NCI-H2029 treated with DMSO at 0.1 percent for 48 hours (cell line): Measurements from ENCODE around the gene XCR1.
"Not testable (repeated sequence)": the region's sequence is repeated elsewhere in the genome, so short reads cannot be mapped to it uniquely, and the experiment has no call there.

Experiments used
- DNase-seq: peaks from one replicate; lab custom pipeline; 2025; lab: John Stamatoyannopoulos, UW

The XCR1 gene

GRCh38 chr3:46006238-46007032, 20.8 kb downstream of the XCR1 start:
- no peak for DNase-seq

GRCh38 chr3:46003706-46004105, 23.6 kb downstream of the XCR1 start:
- not testable (repeated sequence) for DNase-seq

GRCh38 chr3:46001178-46001577, 26.1 kb downstream of the XCR1 start:
- no peak for DNase-seq

GRCh38 chr3:45997942-45998341, 29.3 kb downstream of the XCR1 start:
- DNase-seq, result no peak

GRCh38 chr3:45997499-45997898, 29.8 kb downstream of the XCR1 start:
- DNase-seq, result not testable (repeated sequence)

GRCh38 chr3:45995236-45996192, 31.8 kb downstream of the XCR1 start, which contains the start of gene FYCO1:
Gene FYCO1 (minus strand): TSS chr3:45995824. CDS start chr3:45984910, 10,914 bp downstream.
- DNase-seq, result peak; percentile 76

- no peak for DNase-seq
Observed at GRCh38 chr3:45994419-45995235, 32.7 kb downstream of the XCR1 start.

GRCh38 chr3:45993421-45994027, 33.8 kb downstream of the XCR1 start:
- no peak for DNase-seq

- DNase-seq, result no peak
Observed at GRCh38 chr3:45992821-45993221, 34.5 kb downstream of the XCR1 start.

GRCh38 chr3:45992133-45992729, 35.1 kb downstream of the XCR1 start:
- DNase-seq, result no peak

- DNase-seq, result no peak
Observed at GRCh38 chr3:45991341-45991740, 35.9 kb downstream of the XCR1 start.

- no peak for DNase-seq
Observed at GRCh38 chr3:45990181-45990580, 37.1 kb downstream of the XCR1 start.

- no peak for DNase-seq
Observed at GRCh38 chr3:45988804-45989203, 38.5 kb downstream of the XCR1 start.

- DNase-seq, result peak; percentile 48
Observed at GRCh38 chr3:45988362-45988761, 38.9 kb downstream of the XCR1 start.

GRCh38 chr3:45987368-45988291, 39.7 kb downstream of the XCR1 start:
- DNase-seq, result peak; percentile 67

GRCh38 chr3:45986303-45986982, 40.8 kb downstream of the XCR1 start:
- DNase-seq, result peak; percentile 89

GRCh38 chr3:45985532-45986302, 41.6 kb downstream of the XCR1 start:
- no peak for DNase-seq
